ENCODE data around the gene SFXN3. TPM values are rescaled to one million over a fixed set of nuclear protein-coding genes. Genes with fewer than 3 reads are reported as not detected.

SFXN3 gene
- total and polyA plus RNA-seq, 2 experiments from 2014 or later, result 0.68 to 3.8 TPM

- TF ChIP-seq, protein P1, sequence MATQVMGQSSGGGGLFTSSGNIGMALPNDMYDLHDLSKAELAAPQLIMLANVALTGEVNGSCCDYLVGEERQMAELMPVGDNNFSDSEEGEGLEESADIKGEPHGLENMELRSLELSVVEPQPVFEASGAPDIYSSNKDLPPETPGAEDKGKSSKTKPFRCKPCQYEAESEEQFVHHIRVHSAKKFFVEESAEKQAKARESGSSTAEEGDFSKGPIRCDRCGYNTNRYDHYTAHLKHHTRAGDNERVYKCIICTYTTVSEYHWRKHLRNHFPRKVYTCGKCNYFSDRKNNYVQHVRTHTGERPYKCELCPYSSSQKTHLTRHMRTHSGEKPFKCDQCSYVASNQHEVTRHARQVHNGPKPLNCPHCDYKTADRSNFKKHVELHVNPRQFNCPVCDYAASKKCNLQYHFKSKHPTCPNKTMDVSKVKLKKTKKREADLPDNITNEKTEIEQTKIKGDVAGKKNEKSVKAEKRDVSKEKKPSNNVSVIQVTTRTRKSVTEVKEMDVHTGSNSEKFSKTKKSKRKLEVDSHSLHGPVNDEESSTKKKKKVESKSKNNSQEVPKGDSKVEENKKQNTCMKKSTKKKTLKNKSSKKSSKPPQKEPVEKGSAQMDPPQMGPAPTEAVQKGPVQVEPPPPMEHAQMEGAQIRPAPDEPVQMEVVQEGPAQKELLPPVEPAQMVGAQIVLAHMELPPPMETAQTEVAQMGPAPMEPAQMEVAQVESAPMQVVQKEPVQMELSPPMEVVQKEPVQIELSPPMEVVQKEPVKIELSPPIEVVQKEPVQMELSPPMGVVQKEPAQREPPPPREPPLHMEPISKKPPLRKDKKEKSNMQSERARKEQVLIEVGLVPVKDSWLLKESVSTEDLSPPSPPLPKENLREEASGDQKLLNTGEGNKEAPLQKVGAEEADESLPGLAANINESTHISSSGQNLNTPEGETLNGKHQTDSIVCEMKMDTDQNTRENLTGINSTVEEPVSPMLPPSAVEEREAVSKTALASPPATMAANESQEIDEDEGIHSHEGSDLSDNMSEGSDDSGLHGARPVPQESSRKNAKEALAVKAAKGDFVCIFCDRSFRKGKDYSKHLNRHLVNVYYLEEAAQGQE (IDR thresholded peaks at IDR 0.05; ENCODE audit: unreplicated experiment), result no peak
- TF ChIP-seq CREB1 (CRISPR knock-in tag; IDR thresholded peaks at IDR 0.05; ENCODE audit: low read depth) (no peak), ETS1 (IDR thresholded peaks at IDR 0.05) (no peak), EZH2phosphoT487 (IDR thresholded peaks at IDR 0.05; ENCODE audit: unreplicated experiment) (no peak)
Measured at GRCh38 chr10:101000127-101000914, 30.7 kb upstream of the SFXN3 start (continued).

- no peak overlapping the region for H2AFZ ChIP-seq
- ATAC-seq, result no peak
- Mint-ChIP-seq H3K27me3 (ENCODE audit: insufficient read depth, low read depth, poor library complexity) (peaks cover 20% of the 10 kb centered on the region), H3K36me3 (ENCODE audit: low read depth) (peaks cover 34% of the 10 kb centered on the region), H3K4me1 (peaks cover 20% of the 10 kb centered on the region), H3K4me3 (peak overlapping the region; percentile 96), H3K9me3 (no peaks in the 10 kb centered on the region; the same call in 2 of the 3 replicates), H3K27ac (peak overlapping the region; percentile 40)
- 0 out of 2 replicates have a peak, but pooled peaks cover 7% of the 10 kb centered on the region for H4K20me1 ChIP-seq (replicated peaks; ENCODE audit: insufficient read depth)
- no peaks in the 10 kb centered on the region for H3K27me3 ChIP-seq (ENCODE audit: insufficient read depth)
- H3K27ac ChIP-seq (ENCODE audit: low read depth), result no peak overlapping the region
- peaks cover 26% of the 10 kb centered on the region for H3K4me1 ChIP-seq (ENCODE audit: insufficient read depth)
- peak overlapping the region; percentile 90 for H3K4me3 ChIP-seq
- H3F3A ChIP-seq (replicated peaks; ENCODE audit: low read depth), result peaks cover 20% of the 10 kb centered on the region
- TF ChIP-seq ETS1 (IDR thresholded peaks at IDR 0.05), result no peak
- TF ChIP-seq STAT1 (IDR thresholded peaks at IDR 0.05; ENCODE audit: unreplicated experiment), result no peak
- TF ChIP-seq POLR2AphosphoS5 (IDR thresholded peaks at IDR 0.05; ENCODE audit: low read depth), result no peak
- no peak for TF ChIP-seq CREB1 (CRISPR knock-in tag; IDR thresholded peaks at IDR 0.05; ENCODE audit: low read depth)
- TF ChIP-seq NANOG (IDR thresholded peaks at IDR 0.05; ENCODE audit: borderline replicate concordance), result no peak
- TF ChIP-seq ZNF331 (CRISPR knock-in tag; IDR thresholded peaks at IDR 0.05; ENCODE audit: low read depth), result no peak
- TF ChIP-seq, protein P2, sequence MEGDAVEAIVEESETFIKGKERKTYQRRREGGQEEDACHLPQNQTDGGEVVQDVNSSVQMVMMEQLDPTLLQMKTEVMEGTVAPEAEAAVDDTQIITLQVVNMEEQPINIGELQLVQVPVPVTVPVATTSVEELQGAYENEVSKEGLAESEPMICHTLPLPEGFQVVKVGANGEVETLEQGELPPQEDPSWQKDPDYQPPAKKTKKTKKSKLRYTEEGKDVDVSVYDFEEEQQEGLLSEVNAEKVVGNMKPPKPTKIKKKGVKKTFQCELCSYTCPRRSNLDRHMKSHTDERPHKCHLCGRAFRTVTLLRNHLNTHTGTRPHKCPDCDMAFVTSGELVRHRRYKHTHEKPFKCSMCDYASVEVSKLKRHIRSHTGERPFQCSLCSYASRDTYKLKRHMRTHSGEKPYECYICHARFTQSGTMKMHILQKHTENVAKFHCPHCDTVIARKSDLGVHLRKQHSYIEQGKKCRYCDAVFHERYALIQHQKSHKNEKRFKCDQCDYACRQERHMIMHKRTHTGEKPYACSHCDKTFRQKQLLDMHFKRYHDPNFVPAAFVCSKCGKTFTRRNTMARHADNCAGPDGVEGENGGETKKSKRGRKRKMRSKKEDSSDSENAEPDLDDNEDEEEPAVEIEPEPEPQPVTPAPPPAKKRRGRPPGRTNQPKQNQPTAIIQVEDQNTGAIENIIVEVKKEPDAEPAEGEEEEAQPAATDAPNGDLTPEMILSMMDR (conservative IDR thresholded peaks at IDR 0.05; ENCODE audit: low read depth in 2 of 2), result no peak
- TF ChIP-seq EZH2 (IDR thresholded peaks at IDR 0.05; ENCODE audit: low read depth, unreplicated experiment), result no peak
- TF ChIP-seq ZNF114 (CRISPR knock-in tag; IDR thresholded peaks at IDR 0.05), result no peak
- no peak for TF ChIP-seq EZH2phosphoT487 (IDR thresholded peaks at IDR 0.05; ENCODE audit: unreplicated experiment)
- DNase-seq (ENCODE audit: low spot score), result no peak
- H3K79me2 ChIP-seq (replicated peaks; ENCODE audit: insufficient read depth), result peaks cover 22% of the 10 kb centered on the region
- H3K4me2 ChIP-seq, result peak overlapping the region; percentile 92
- no peaks in the 10 kb centered on the region for H3K9me2 ChIP-seq (ENCODE audit: insufficient read depth)
- H3K36me3 ChIP-seq (ENCODE audit: insufficient read depth), result no peaks in the 10 kb centered on the region; the same call in 1 of the 2 replicates
Measured at GRCh38 chr10:101000915-101001658, 29.9 kb upstream of the SFXN3 start.
